ENCODE data around the gene NRG4. TPM values are rescaled to one million over a fixed set of nuclear protein-coding genes. Genes with fewer than 3 reads are reported as not detected.

Gene NRG4
- total and polyA plus RNA-seq, 2 donors from 2014 or later = 0.35 to 1.5 TPM

- intact Hi-C loops (cut with DNase I) = no loop called here
- Histone ChIP-seq H3K4me1 (ENCODE audit: control insufficient read depth in 2 of 3, insufficient read depth in 2 of 3, low read depth in 1 of 3, low read length in 3 of 3) (no peaks in the 10 kb centered on the region), H3K9ac (ENCODE audit: low read length in 3 of 3) (no peak overlapping the region), H3K36me3 (ENCODE audit: control insufficient read depth in 2 of 3, insufficient read depth in 3 of 3, low read length in 3 of 3) (no peaks in the 10 kb centered on the region), H3K4me3 (ENCODE audit: low read length in 3 of 3) (no peak overlapping the region), H3K27me3 (ENCODE audit: control insufficient read depth, insufficient read depth, low read length) (no peaks in the 10 kb centered on the region), H3K9me3 (ENCODE audit: control insufficient read depth in 2 of 3, insufficient read depth in 1 of 3, low read length in 3 of 3) (no peaks in the 10 kb centered on the region), H3K27ac (ENCODE audit: low read depth in 2 of 2, low read length in 2 of 2) (no peak overlapping the region)
- DNase-seq = no peak
- no peak for TF ChIP-seq CTCF (IDR thresholded peaks at IDR 0.05; ENCODE audit: borderline replicate concordance, extremely low read depth, insufficient read depth)
- FAIRE-seq = no peak
Observed at GRCh38 chr15:76003364-76003763, 8.9 kb downstream of the NRG4 start.

GRCh38 chr15:75995611-75996010 lies 16.6 kb downstream of the NRG4 start:
- H3K27ac ChIP-seq (ENCODE audit: low read depth in 2 of 2, low read length in 2 of 2) = no peak overlapping the region
- DNase-seq = no peak
- no peak for FAIRE-seq
- H3K4me3 ChIP-seq (ENCODE audit: low read length in 3 of 3) = no peak overlapping the region
- peaks cover 0 to 2% (median 0%) of the 10 kb centered on the region in 3 donors for H3K9me3 ChIP-seq (ENCODE audit: control insufficient read depth in 2 of 3, insufficient read depth in 1 of 3, low read length in 3 of 3)
- no peak for TF ChIP-seq CTCF (IDR thresholded peaks at IDR 0.05; ENCODE audit: borderline replicate concordance, extremely low read depth, insufficient read depth)
- no peak overlapping the region for H3K9ac ChIP-seq (ENCODE audit: low read length in 3 of 3)
- intact Hi-C loops (cut with DNase I) = no loop called here
- H3K36me3 ChIP-seq (ENCODE audit: control insufficient read depth in 2 of 3, insufficient read depth in 3 of 3, low read length in 3 of 3) = no peaks in the 10 kb centered on the region
- H3K27me3 ChIP-seq (ENCODE audit: control insufficient read depth, insufficient read depth, low read length) = no peaks in the 10 kb centered on the region
- H3K4me1 ChIP-seq (ENCODE audit: control insufficient read depth in 2 of 3, insufficient read depth in 2 of 3, low read depth in 1 of 3, low read length in 3 of 3) = no peaks in the 10 kb centered on the region

- no peaks in the 10 kb centered on the region for H3K36me3 ChIP-seq (ENCODE audit: control insufficient read depth in 2 of 3, insufficient read depth in 3 of 3, low read length in 3 of 3)
- no peak for TF ChIP-seq CTCF (IDR thresholded peaks at IDR 0.05; ENCODE audit: borderline replicate concordance, extremely low read depth, insufficient read depth)
- H3K4me1 ChIP-seq (ENCODE audit: control insufficient read depth in 2 of 3, insufficient read depth in 2 of 3, low read depth in 1 of 3, low read length in 3 of 3) = no peaks in the 10 kb centered on the region
- FAIRE-seq = no peak
- no peak overlapping the region for H3K9ac ChIP-seq (ENCODE audit: low read length in 3 of 3)
- intact Hi-C loops (cut with DNase I) = no loop called here
- no peak overlapping the region for H3K27ac ChIP-seq (ENCODE audit: low read depth in 2 of 2, low read length in 2 of 2)
- H3K4me3 ChIP-seq (ENCODE audit: low read length in 3 of 3) = no peak overlapping the region
- H3K27me3 ChIP-seq (ENCODE audit: control insufficient read depth, insufficient read depth, low read length) = no peaks in the 10 kb centered on the region
- DNase-seq = no peak
- H3K9me3 ChIP-seq (ENCODE audit: control insufficient read depth in 2 of 3, insufficient read depth in 1 of 3, low read length in 3 of 3) = peaks cover 0 to 2% (median 0%) of the 10 kb centered on the region in 3 donors
Observed at GRCh38 chr15:75994220-75994619, 18.0 kb downstream of the NRG4 start.

- no peak overlapping the region for H3K9ac ChIP-seq (ENCODE audit: low read length in 3 of 3)
- no peaks in the 10 kb centered on the region for H3K27me3 ChIP-seq (ENCODE audit: control insufficient read depth, insufficient read depth, low read length)
- H3K9me3 ChIP-seq (ENCODE audit: control insufficient read depth in 2 of 3, insufficient read depth in 1 of 3, low read length in 3 of 3) = peaks cover 0 to 2% (median 0%) of the 10 kb centered on the region in 3 donors
- no peaks in the 10 kb centered on the region for H3K4me1 ChIP-seq (ENCODE audit: control insufficient read depth in 2 of 3, insufficient read depth in 2 of 3, low read depth in 1 of 3, low read length in 3 of 3)
- H3K4me3 ChIP-seq (ENCODE audit: low read length in 3 of 3) = no peak overlapping the region
- intact Hi-C loops (cut with DNase I) = no loop called here
- no peak for TF ChIP-seq CTCF (IDR thresholded peaks at IDR 0.05; ENCODE audit: borderline replicate concordance, extremely low read depth, insufficient read depth)
- FAIRE-seq (no peak), DNase-seq (no peak)
- no peak overlapping the region for H3K27ac ChIP-seq (ENCODE audit: low read depth in 2 of 2, low read length in 2 of 2)
- no peaks in the 10 kb centered on the region for H3K36me3 ChIP-seq (ENCODE audit: control insufficient read depth in 2 of 3, insufficient read depth in 3 of 3, low read length in 3 of 3)
Observed at GRCh38 chr15:75992897-75993296, 19.3 kb downstream of the NRG4 start.
